ENCODE results near the gene COA7. TPM values are rescaled to one million over a fixed set of nuclear protein-coding genes. Genes with fewer than 3 reads are reported as not detected.

The COA7 gene
- total RNA-seq, 4 donors from 2014 or later: 18.7 to 22.3 (median 20.1) TPM

DNA sequence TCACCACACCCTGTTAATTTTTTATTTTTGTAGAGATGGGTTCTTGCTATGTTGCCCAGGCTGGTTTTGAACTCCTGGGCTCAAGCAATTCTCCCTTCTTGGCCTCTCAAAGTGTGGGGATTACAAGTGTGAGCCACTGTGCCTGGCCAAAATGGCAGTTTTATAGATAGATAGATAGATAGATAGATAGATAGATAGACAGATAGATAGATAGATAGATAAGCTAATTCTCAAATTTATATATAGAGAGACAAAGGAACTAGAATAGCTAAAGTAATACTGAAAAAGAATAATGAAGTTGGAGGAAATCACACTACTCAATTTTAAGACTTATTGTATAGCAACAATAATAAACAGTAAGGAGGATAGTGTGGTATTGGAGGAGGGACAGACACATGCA is 44.1 kb downstream of the COA7 start:
- Histone ChIP-seq H3K4me1 (peaks cover 7 to 21% of the 10 kb centered on the region in 2 donors), H3K36me3 (no peaks in the 10 kb centered on the region), H3K9me3 (no peaks in the 10 kb centered on the region), H3K27me3 (no peaks in the 10 kb centered on the region), H3K27ac (no peak overlapping the region), H3K4me3 (no peak overlapping the region)
- TF ChIP-seq, protein P1, sequence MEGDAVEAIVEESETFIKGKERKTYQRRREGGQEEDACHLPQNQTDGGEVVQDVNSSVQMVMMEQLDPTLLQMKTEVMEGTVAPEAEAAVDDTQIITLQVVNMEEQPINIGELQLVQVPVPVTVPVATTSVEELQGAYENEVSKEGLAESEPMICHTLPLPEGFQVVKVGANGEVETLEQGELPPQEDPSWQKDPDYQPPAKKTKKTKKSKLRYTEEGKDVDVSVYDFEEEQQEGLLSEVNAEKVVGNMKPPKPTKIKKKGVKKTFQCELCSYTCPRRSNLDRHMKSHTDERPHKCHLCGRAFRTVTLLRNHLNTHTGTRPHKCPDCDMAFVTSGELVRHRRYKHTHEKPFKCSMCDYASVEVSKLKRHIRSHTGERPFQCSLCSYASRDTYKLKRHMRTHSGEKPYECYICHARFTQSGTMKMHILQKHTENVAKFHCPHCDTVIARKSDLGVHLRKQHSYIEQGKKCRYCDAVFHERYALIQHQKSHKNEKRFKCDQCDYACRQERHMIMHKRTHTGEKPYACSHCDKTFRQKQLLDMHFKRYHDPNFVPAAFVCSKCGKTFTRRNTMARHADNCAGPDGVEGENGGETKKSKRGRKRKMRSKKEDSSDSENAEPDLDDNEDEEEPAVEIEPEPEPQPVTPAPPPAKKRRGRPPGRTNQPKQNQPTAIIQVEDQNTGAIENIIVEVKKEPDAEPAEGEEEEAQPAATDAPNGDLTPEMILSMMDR (IDR thresholded peaks at IDR 0.05 in 4 of 5, conservative IDR thresholded peaks at IDR 0.05 in 1 of 5): no peak
- no peak for TF ChIP-seq POLR2A (IDR thresholded peaks at IDR 0.05)
- in situ Hi-C loops (cut with MboI; ENCODE audit: low sequenced_read_pairs in 4 of 4) (loop anchor here in 1 of 4 donors (25.0 kb wide), 1 partner anchor 517 kb away; the partner anchor contains the start of gene ZFYVE9), intact Hi-C loops (cut with DNase I; ENCODE audit: low total_unique reads) (no loop called here)
- ATAC-seq: no peak
- no peak for DNase-seq

DNA sequence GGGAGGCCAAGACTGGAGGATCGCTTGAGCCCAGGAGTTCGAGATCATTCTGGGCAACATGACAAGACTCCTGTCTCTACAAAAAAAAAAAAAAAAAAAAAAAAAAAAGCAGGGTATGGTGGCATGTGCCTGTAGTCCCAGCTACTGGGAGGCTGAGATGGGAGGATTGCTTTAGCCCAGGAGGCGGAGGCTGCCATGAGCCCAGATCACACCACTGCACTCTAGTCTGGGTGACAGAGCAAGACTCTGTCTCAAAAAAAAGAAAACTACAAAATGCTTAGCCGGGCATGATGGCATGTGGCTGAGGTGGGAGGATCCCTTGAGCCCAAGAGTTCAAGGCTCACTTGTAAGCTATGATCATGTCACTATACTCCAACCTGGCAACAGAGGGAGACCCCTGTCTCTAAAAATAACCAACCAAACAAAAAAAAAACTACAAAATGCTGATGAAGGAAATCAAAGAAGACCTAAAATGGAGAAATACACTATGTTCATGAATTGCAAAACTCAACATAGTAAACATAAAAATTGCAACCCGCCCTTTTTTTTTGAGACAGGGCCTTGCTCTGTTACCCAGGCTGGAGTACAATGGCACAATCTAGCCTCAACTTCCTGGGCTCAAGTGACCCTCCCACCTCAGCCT is 44.8 kb downstream of the COA7 start:
- no peak for ATAC-seq
- no peak for DNase-seq
- H3K27ac ChIP-seq: no peak overlapping the region
- peaks cover 2 to 17% of the 10 kb centered on the region in 2 donors for H3K4me1 ChIP-seq
- H3K4me3 ChIP-seq: no peak overlapping the region
- intact Hi-C loops (cut with DNase I; ENCODE audit: low total_unique reads) (no loop called here), in situ Hi-C loops (cut with MboI; ENCODE audit: low sequenced_read_pairs in 4 of 4) (loop anchor here in 1 of 4 donors (25.0 kb wide), 1 partner anchor 516 kb away; the partner anchor contains the start of gene ZFYVE9)
- no peaks in the 10 kb centered on the region for H3K36me3 ChIP-seq
- H3K27me3 ChIP-seq: no peaks in the 10 kb centered on the region
- no peaks in the 10 kb centered on the region for H3K9me3 ChIP-seq
- no peak for TF ChIP-seq POLR2A (IDR thresholded peaks at IDR 0.05)
- TF ChIP-seq, protein P1 (IDR thresholded peaks at IDR 0.05 in 4 of 5, conservative IDR thresholded peaks at IDR 0.05 in 1 of 5): no peak

DNA sequence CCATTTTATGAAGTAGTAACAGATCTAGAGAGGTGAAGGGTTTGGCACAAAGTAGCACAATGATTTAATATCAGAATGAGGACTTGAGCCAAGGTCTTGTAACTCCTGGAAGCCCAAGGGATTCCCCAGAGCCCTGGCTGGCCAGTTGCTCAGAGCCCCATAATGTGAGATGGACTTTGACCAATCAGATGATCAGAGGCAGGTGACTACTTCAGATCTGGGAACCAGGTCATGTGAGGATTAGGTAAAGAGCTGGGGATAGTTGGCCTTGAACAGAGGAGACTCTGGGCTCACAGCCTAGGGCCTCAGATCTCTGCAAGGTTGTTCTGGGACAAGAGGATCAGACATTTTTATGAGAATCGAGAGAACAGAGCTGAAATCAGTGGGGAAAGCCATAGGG is 46.2 kb downstream of the COA7 start:
- Histone ChIP-seq H3K4me3 (no peak overlapping the region), H3K36me3 (no peaks in the 10 kb centered on the region), H3K4me1 (peaks cover 0 to 11% of the 10 kb centered on the region in 2 donors), H3K9me3 (no peaks in the 10 kb centered on the region), H3K27ac (peak overlapping the region; percentile 12 to 45 (median 24)), H3K27me3 (no peaks in the 10 kb centered on the region)
- ATAC-seq: peak; percentile 62 to 76
- in situ Hi-C loops (cut with MboI; ENCODE audit: low sequenced_read_pairs in 4 of 4): loop anchor here in 1 of 4 donors (25.0 kb wide), 1 partner anchor 515 kb away; the partner anchor contains the start of gene ZFYVE9
- no peak for TF ChIP-seq POLR2A (IDR thresholded peaks at IDR 0.05)
- TF ChIP-seq, protein P1 (IDR thresholded peaks at IDR 0.05 in 4 of 5, conservative IDR thresholded peaks at IDR 0.05 in 1 of 5): no peak
- intact Hi-C loops (cut with DNase I; ENCODE audit: low total_unique reads): no loop called here
- no peak for DNase-seq

DNA sequence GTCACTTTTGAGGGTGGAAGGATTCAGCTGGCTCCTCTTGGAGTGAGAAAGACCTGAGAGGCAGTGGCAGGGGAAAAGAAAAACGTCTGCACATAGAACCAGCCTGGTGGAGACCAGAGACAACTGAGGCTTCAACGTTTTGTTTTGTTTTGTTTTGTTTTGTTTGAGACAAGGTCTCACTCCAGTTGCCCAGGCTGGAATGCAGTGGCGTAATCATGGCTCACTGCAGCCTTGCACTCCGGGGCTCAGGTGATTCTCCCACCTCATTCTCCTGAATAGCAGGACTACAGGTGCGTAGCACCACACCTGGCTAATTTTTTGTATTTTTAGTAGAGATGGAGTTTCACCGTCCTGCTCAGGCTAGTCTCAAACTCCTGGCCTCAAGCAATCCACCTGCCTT is 52.9 kb downstream of the COA7 start:
- in situ Hi-C loops (cut with MboI; ENCODE audit: low sequenced_read_pairs in 4 of 4) (no loop called here), intact Hi-C loops (cut with DNase I; ENCODE audit: low total_unique reads) (no loop called here)
- TF ChIP-seq POLR2A (IDR thresholded peaks at IDR 0.05): no peak
- TF ChIP-seq, protein P1 (IDR thresholded peaks at IDR 0.05 in 4 of 5, conservative IDR thresholded peaks at IDR 0.05 in 1 of 5): no peak
- DNase-seq (no peak), ATAC-seq (no peak)
- no peaks in the 10 kb centered on the region for H3K9me3 ChIP-seq
- H3K36me3 ChIP-seq: no peaks in the 10 kb centered on the region
- H3K27ac ChIP-seq: no peak overlapping the region
- no peaks in the 10 kb centered on the region for H3K27me3 ChIP-seq
- H3K4me1 ChIP-seq: no peaks in the 10 kb centered on the region
- no peak overlapping the region for H3K4me3 ChIP-seq

Data from gastrocnemius medialis (tissue), 4 donors.